Measurements from ENCODE around the gene FBXL14.

Gene FBXL14

GRCh38 chr12:1525858-1526257 lies 68.5 kb downstream of the FBXL14 start:
- CTCF ChIA-PET, result interaction anchor here (0.8 kb wide), 1 partner anchor 19 kb away, joined by 4 read pairs; no protein-coding TSS in a partner anchor
- POLR2A ChIA-PET, result no interaction called here
- no peak for DNase-seq (ENCODE audit: low read depth, low spot score)
- H3K4me3 ChIP-seq (ENCODE audit: low read depth, low read length), result no peak overlapping the region
- no peak for TF ChIP-seq CTCF (IDR thresholded peaks at IDR 0.05; ENCODE audit: insufficient read depth, low read length, missing control alignments)

- ChIA-PET CTCF (interaction anchor here (1.1 kb wide), 1 partner anchor 406 kb away, joined by 3 read pairs; no protein-coding TSS in a partner anchor), POLR2A (no interaction called here)
- TF ChIP-seq CTCF (IDR thresholded peaks at IDR 0.05; ENCODE audit: insufficient read depth, low read length, missing control alignments), result no peak
- DNase-seq (ENCODE audit: low read depth, low spot score), result no peak
- no peak overlapping the region for H3K4me3 ChIP-seq (ENCODE audit: low read depth, low read length)
Measured at GRCh38 chr12:1523558-1524050, 70.8 kb downstream of the FBXL14 start.

GRCh38 chr12:1523046-1523445 lies 71.3 kb downstream of the FBXL14 start:
- TF ChIP-seq CTCF (IDR thresholded peaks at IDR 0.05; ENCODE audit: insufficient read depth, low read length, missing control alignments), result no peak
- ChIA-PET POLR2A (no interaction called here), CTCF (interaction anchor here (1.1 kb wide), 1 partner anchor 405 kb away, joined by 3 read pairs; no protein-coding TSS in a partner anchor)
- DNase-seq (ENCODE audit: low read depth, low spot score), result no peak
- H3K4me3 ChIP-seq (ENCODE audit: low read depth, low read length), result no peak overlapping the region

- CTCF ChIA-PET, result interaction anchor here (0.7 to 1.3 kb wide), 3 partner anchors 9 to 25 kb away, joined by 3 to 4 read pairs (median 4); no protein-coding TSS in a partner anchor
- no peak for DNase-seq (ENCODE audit: low read depth, low spot score)
- POLR2A ChIA-PET, result interaction anchor here (1.0 to 1.6 kb wide), 2 partner anchors 8 to 44 kb away, joined by 4 to 5 read pairs; no protein-coding TSS in a partner anchor
- H3K4me3 ChIP-seq (ENCODE audit: low read depth, low read length), result no peak overlapping the region
- TF ChIP-seq CTCF (IDR thresholded peaks at IDR 0.05; ENCODE audit: insufficient read depth, low read length, missing control alignments), result no peak
Measured at GRCh38 chr12:1519642-1520041, 74.7 kb downstream of the FBXL14 start.

GRCh38 chr12:1518591-1519516 lies 75.5 kb downstream of the FBXL14 start:
- ChIA-PET POLR2A (interaction anchor here (0.7 to 1.6 kb wide), 3 partner anchors 9 to 43 kb away, joined by 3 to 5 read pairs (median 4); no protein-coding TSS in a partner anchor), CTCF (interaction anchor here (1.2 to 1.3 kb wide), 3 partner anchors 10 to 26 kb away, joined by 3 to 4 read pairs (median 4); no protein-coding TSS in a partner anchor)
- H3K4me3 ChIP-seq (ENCODE audit: low read depth, low read length), result no peak overlapping the region
- no peak for TF ChIP-seq CTCF (IDR thresholded peaks at IDR 0.05; ENCODE audit: insufficient read depth, low read length, missing control alignments)
- peak; percentile 29 for DNase-seq (ENCODE audit: low read depth, low spot score)

Data from AG04449 (cell line).